Stimulated activated naive B cell treated with anti-CD40 and anti-IgM and Interleukin-4, amounts not matched to agents 10 μg/mL and 1 μg/mL and 100 μg/mL, for 72 hours (primary cell): ENCODE data around the gene NANOS2.
A peak's percentile ranks its signal among the peaks of the same experiment; 100 is the strongest.

Experiments used
- ATAC-seq, 2 donors: fragments of 150-1000 bp; cut with Tn5 transposase; replicated peaks; 2 replicates each; pipeline ENCODE4 v1.10.0; 2021; ENCODE audit warnings: moderate library complexity in 1 of 2
- DNase-seq: peaks from one replicate; pipeline ENCODE4 v3.0.0; 2021
- H3K27ac Mint-ChIP-seq: one replicate; pipeline ENCODE4 v1.8.0; 2022; ENCODE audit warnings: mild to moderate bottlenecking, mixed read lengths
- H3K27me3 Mint-ChIP-seq, 2 donors: one replicate each; pipeline ENCODE4 v1.8.0; 2022; ENCODE audit warnings: mixed read lengths in 2 of 2
- H3K36me3 Mint-ChIP-seq, 2 donors: one replicate each; pipeline ENCODE4 v1.8.0; 2022; ENCODE audit warnings: mixed read lengths in 2 of 2, mild to moderate bottlenecking in 1 of 2
- H3K4me1 Mint-ChIP-seq, 2 donors: one replicate each; pipeline ENCODE4 v1.8.0; 2022; ENCODE audit warnings: mixed read lengths in 2 of 2, mild to moderate bottlenecking in 1 of 2
- H3K4me3 Mint-ChIP-seq, 2 donors: one replicate each; pipeline ENCODE4 v1.8.0; 2022; ENCODE audit warnings: mild to moderate bottlenecking in 2 of 2, mixed read lengths in 2 of 2, moderate library complexity in 1 of 2
- H3K9me3 Mint-ChIP-seq, 2 donors: one replicate each; pipeline ENCODE4 v1.8.0; 2022; ENCODE audit warnings: mixed read lengths in 2 of 2, mild to moderate bottlenecking in 1 of 2

Gene NANOS2

GRCh38 chr19:45917421-45918091 is 3.0 kb upstream of the NANOS2 start:
- Mint-ChIP-seq H3K36me3 (no peaks in the 10 kb centered on the region), H3K4me1 (no peaks in the 10 kb centered on the region), H3K27ac (no peak overlapping the region), H3K9me3 (no peaks in the 10 kb centered on the region), H3K4me3 (no peak overlapping the region), H3K27me3 (peaks cover 41 to 56% of the 10 kb centered on the region in 2 donors)
- ATAC-seq (no peak), DNase-seq (no peak)

DNA sequence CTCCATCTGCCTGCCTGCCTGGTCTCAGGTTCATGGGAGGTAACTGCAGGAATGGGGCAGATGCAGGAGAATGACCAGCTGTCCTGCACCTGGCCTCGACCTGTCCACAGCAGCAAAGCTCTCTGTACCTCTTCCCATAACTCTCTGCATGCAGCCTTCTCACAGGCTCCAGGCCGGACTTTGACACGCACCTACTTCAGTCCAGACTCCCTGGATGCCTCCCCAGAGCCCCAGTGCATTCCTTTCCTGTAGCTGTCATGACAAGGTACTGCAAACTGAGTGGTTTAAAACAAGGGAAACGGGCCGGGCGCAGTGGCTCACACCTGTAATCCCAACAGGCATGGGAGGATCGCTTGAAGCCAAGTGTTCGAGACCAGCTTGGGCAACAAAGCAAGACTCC is 3.3 kb downstream of the NANOS2 start:
- Mint-ChIP-seq H3K27me3 (peaks cover 47 to 61% of the 10 kb centered on the region in 2 donors), H3K9me3 (no peaks in the 10 kb centered on the region), H3K4me3 (no peak overlapping the region), H3K36me3 (no peaks in the 10 kb centered on the region), H3K4me1 (no peaks in the 10 kb centered on the region), H3K27ac (no peak overlapping the region)
- ATAC-seq (no peak), DNase-seq (no peak)

DNA sequence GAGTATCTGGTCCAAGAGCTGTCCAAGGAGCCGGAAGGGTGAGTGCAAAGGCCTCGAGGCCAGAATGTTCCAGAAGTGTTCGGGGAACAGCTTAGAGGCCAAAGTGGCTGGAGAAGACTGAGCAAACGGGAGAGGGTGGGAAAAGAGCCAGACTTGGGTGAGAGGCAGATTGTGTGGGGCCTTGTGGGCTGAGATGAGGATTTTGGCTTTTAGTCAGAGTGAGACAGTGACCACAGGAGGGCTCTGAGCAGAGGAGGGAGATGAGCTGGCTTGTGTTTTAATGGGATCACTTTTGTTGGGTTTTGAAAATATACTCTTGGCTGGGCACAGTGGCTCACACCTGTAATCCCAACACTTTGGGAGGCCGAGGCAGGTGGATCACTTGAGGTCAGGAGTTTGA is 5.6 kb downstream of the NANOS2 start:
- H3K9me3 Mint-ChIP-seq: no peaks in the 10 kb centered on the region
- no peak for ATAC-seq

DNA sequence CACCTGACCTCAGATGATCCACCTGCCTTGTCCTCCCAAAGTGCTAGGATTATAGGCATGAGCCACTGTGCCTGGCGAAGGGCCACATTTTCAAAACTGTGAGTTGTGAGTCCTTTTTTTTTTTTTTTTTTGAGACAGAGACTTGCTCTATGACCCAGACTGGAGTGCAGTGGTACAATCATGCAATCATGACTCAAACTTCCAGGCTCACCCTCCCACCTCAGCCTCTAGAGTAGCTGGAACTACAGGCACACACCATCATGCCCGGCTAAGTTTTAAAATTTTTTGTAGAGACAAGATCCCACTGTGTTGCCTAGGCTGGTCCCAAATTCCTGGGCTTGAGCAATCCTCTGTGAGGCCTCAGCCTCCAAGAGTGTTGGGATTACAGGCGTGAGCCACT is 8.4 kb downstream of the NANOS2 start:
- peaks cover 5 to 19% of the 10 kb centered on the region in 2 donors for H3K4me1 Mint-ChIP-seq
- DNase-seq: no peak
- no peaks in the 10 kb centered on the region for H3K36me3 Mint-ChIP-seq
- peaks cover 26 to 32% of the 10 kb centered on the region in 2 donors for H3K27me3 Mint-ChIP-seq
- no peaks in the 10 kb centered on the region for H3K9me3 Mint-ChIP-seq
- no peak overlapping the region for H3K4me3 Mint-ChIP-seq
- H3K27ac Mint-ChIP-seq: no peak overlapping the region
- ATAC-seq: no peak

More for the DNA sequence above, 5.6 kb downstream of the NANOS2 start:
- Mint-ChIP-seq H3K4me3 (no peak overlapping the region), H3K27me3 (peaks cover 49% of the 10 kb centered on the region in 2 donors), H3K36me3 (no peaks in the 10 kb centered on the region), H3K27ac (no peak overlapping the region), H3K4me1 (no peaks in the 10 kb centered on the region)
- no peak for DNase-seq

- Mint-ChIP-seq H3K9me3 (no peaks in the 10 kb centered on the region), H3K27ac (no peak overlapping the region), H3K4me1 (peaks cover 10 to 31% of the 10 kb centered on the region in 2 donors), H3K36me3 (peaks cover 4 to 7% of the 10 kb centered on the region in 2 donors), H3K27me3 (peaks cover 18 to 27% of the 10 kb centered on the region in 2 donors), H3K4me3 (no peak overlapping the region)
- ATAC-seq (no peak), DNase-seq (no peak)
Observed at GRCh38 chr19:45905011-45905410, 9.6 kb downstream of the NANOS2 start.

GRCh38 chr19:45902651-45903625 is 11.6 kb downstream of the NANOS2 start:
- peak overlapping the region; percentile 92 to 97 for H3K4me3 Mint-ChIP-seq
- peak overlapping the region; percentile 94 for H3K27ac Mint-ChIP-seq
- no peaks in the 10 kb centered on the region for H3K9me3 Mint-ChIP-seq
- H3K4me1 Mint-ChIP-seq: peaks cover 13 to 42% of the 10 kb centered on the region in 2 donors
- H3K27me3 Mint-ChIP-seq: peaks cover 6 to 15% of the 10 kb centered on the region in 2 donors
- DNase-seq: peak; percentile 99
- peak; percentile 84 to 89 for ATAC-seq
- H3K36me3 Mint-ChIP-seq: peaks cover 7 to 19% of the 10 kb centered on the region in 2 donors

DNA sequence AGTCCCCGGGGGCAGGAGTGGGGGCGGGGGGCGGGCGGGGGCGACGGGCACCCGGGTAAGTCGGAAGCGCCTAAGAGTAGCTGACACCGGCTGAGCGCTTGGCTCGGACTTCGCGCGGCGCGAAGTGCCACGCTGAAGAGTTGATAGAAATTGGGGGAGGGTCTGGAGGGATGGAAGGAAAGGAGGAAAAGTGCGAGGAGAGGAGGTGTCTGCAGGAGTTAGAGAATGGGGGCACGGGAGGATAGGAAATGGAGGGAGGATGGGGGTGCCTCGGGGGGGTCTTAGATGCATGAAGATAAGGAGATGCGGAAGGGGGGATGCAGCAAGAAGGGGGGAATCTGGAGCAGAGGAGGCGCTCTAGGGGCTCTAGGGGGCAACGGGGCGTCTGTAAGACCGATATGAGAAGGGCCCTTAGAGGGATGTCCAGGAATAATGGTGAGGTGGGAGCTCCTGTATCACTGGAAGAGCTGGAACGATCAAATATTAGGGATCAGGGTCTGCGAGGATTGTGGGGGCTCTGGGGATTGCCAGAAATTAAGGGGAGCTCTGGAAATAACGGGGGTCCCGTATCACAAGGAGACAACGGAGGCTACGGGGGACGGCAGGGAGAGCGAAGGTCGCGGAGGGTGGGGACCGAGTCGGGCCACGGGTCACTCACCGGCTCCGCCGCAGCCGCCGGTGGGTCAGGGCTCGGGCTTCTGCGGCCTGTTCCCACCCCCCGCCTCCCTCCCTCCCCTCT is 12.5 kb downstream of the NANOS2 start, which contains the start of gene MYPOP:
Gene MYPOP (minus strand): TSS at position 702 of the 739 bp plus-strand sequence. CDS start 840 bp downstream, outside the sequence.
- peaks cover 17 to 45% of the 10 kb centered on the region in 2 donors for H3K4me1 Mint-ChIP-seq
- peak within 1 kb of the TSS; percentile 92 to 97 for H3K4me3 Mint-ChIP-seq
- no peaks in the 10 kb centered on the region for H3K9me3 Mint-ChIP-seq
- ATAC-seq (peak; percentile 0 to 5), DNase-seq (no peak)
- H3K27ac Mint-ChIP-seq: peak within 1 kb of the TSS; percentile 94
- H3K27me3 Mint-ChIP-seq: peaks cover 6 to 15% of the 10 kb centered on the region in 2 donors
- H3K36me3 Mint-ChIP-seq: peaks cover 7 to 19% of the 10 kb centered on the region in 2 donors

GRCh38 chr19:45901432-45901911 is 13.1 kb downstream of the NANOS2 start:
- ATAC-seq (no peak), DNase-seq (no peak)
- Mint-ChIP-seq H3K9me3 (no peaks in the 10 kb centered on the region), H3K27ac (no peak overlapping the region), H3K36me3 (peaks cover 7 to 19% of the 10 kb centered on the region in 2 donors), H3K4me1 (peaks cover 17 to 49% of the 10 kb centered on the region in 2 donors), H3K27me3 (peaks cover 4 to 12% of the 10 kb centered on the region in 2 donors), H3K4me3 (peak overlapping the region; percentile 59 to 92)

DNA sequence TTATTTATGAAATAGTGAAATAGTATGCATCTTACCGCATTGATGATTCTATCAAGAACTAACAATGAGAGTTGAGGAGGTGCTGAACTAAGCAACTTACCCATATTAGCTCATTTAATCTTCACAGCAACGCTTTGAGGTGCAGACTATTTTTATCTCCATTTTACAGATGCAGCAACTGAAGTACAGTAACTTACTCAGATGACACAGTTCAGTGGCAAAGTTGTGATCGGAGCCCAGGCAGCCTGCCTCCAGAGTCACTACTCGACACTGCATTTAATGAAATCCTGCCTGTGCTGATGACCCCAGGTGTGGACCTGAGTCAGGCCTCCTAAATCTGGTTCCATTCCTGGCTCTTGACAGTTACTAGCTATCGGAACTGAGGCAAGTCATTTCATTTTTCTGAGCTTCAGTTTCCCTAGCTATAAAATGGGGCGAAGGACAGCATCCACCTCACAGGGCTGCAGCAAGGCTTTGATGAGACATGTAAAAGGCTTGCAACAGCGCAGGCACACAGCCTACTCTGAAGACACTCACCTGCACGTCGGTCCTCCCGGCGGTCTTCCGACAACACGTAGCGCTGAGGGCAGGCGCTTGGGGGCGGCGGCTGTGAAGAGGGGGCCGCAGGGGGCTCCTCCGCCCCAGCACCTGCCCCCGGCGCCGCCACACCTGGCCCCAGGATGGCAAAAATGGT is 13.7 kb downstream of the NANOS2 start:
- H3K9me3 Mint-ChIP-seq: no peaks in the 10 kb centered on the region
- peaks cover 17 to 49% of the 10 kb centered on the region in 2 donors for H3K4me1 Mint-ChIP-seq
- peak overlapping the region in 1 of 2 donors; percentile 36 for H3K4me3 Mint-ChIP-seq
- peaks cover 7 to 19% of the 10 kb centered on the region in 2 donors for H3K36me3 Mint-ChIP-seq
- peaks cover 0 to 9% of the 10 kb centered on the region in 2 donors for H3K27me3 Mint-ChIP-seq
- DNase-seq (no peak), ATAC-seq (no peak)
- H3K27ac Mint-ChIP-seq: no peak overlapping the region

- H3K4me3 Mint-ChIP-seq: no peak overlapping the region
- DNase-seq: no peak
- H3K27ac Mint-ChIP-seq: no peak overlapping the region
- peaks cover 11 to 27% of the 10 kb centered on the region in 2 donors for H3K36me3 Mint-ChIP-seq
- H3K9me3 Mint-ChIP-seq: no peaks in the 10 kb centered on the region
- H3K27me3 Mint-ChIP-seq: peaks cover 0 to 4% of the 10 kb centered on the region in 2 donors
- H3K4me1 Mint-ChIP-seq: peaks cover 17 to 49% of the 10 kb centered on the region in 2 donors
- ATAC-seq: no peak
Observed at GRCh38 chr19:45899919-45900589, 14.5 kb downstream of the NANOS2 start.

DNA sequence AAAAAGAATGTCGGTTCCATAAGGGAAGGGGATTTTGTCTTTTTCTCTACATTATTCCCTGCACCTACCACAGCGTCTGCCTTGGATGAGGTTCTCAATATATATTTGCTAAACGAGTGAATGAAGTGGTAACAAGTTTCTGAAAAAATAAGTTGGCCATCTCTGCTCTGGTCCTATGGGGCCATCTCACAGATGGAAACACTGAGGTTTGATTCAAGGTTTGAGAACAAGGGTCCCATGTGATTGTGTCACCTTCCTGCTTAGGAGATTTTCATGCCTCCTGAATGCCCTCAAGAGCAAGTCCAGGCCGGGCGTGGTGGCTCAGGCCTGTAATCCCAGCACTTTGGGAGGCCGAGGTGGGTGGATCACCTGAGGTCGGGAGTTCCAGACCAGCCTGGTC is 15.3 kb downstream of the NANOS2 start:
- no peak for DNase-seq
- Mint-ChIP-seq H3K4me1 (peaks cover 17 to 49% of the 10 kb centered on the region in 2 donors), H3K9me3 (no peaks in the 10 kb centered on the region), H3K27ac (no peak overlapping the region), H3K4me3 (no peak overlapping the region), H3K27me3 (peaks cover 0 to 4% of the 10 kb centered on the region in 2 donors), H3K36me3 (peaks cover 11 to 28% of the 10 kb centered on the region in 2 donors)
- no peak for ATAC-seq

DNA sequence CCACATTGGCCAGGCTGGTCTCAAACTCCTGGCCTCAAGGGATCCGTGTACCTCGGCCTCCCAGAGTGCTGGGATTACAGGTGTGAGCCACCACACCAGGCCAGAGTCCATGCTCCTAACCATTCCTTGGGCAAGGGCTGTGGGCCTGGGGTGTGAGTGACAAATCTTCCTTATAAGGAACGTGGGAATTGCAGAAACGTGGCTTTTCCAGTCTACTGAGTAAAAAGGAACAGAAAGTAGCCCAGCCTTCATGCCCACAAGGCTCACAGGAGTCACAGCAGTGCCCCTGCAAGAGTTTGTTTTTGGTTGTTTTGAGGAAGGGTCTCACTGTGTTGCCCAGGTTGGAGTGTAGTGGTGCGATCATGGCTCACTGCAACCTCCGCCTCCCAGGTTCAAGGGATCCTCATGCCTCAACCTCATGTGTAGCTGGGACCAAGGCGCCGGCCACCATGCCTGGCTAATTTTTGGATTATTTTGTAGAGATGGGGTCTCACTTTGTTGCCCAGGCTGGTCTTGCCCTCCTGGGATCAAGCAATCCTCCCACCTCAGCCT is 17.2 kb downstream of the NANOS2 start:
- Mint-ChIP-seq H3K4me3 (no peak overlapping the region), H3K27ac (peak overlapping the region; percentile 9), H3K27me3 (no peaks in the 10 kb centered on the region), H3K4me1 (peaks cover 14 to 43% of the 10 kb centered on the region in 2 donors), H3K36me3 (peaks cover 11 to 32% of the 10 kb centered on the region in 2 donors), H3K9me3 (no peaks in the 10 kb centered on the region)
- ATAC-seq (no peak), DNase-seq (no peak)
